Activated CD8-positive, alpha-beta T cell treated with anti-CD3 and anti-CD28 coated beads for 36 hours (primary cell): Measurements from ENCODE around the gene UBE2H. TPM values are rescaled to one million over a fixed set of nuclear protein-coding genes. Genes with fewer than 3 reads are reported as not detected.

ENCODE experiments used
- ATAC-seq: fragments of 200-7000 bp; cut with Tn5 transposase; one replicate; pipeline ENCODE4 v1.10.0; 2021; ENCODE audit warnings: mild to moderate bottlenecking, moderate library complexity
- CTCF ChIA-PET: fragments of 350-600 bp; sonication (Branson Sonifier 250); formaldehyde crosslinking; loops from one replicate; lab custom pipeline; 2021; ENCODE audit warnings: antibody characterized with exemption; lab: Charles Lee
- POLR2A ChIA-PET: fragments of 350-600 bp; sonication (Branson Sonifier 250); formaldehyde crosslinking; loops from one replicate; lab custom pipeline; 2021; ENCODE audit warnings: antibody characterized with exemption; lab: Charles Lee
- DNase-seq: peaks from one replicate; pipeline ENCODE4 v3.0.0-alpha.2; 2020
- H3K27ac Mint-ChIP-seq: one replicate; pipeline ENCODE4 v1.8.0; 2021; ENCODE audit warnings: mild to moderate bottlenecking, mixed read lengths
- H3K27me3 Mint-ChIP-seq: one replicate; pipeline ENCODE4 v1.8.0; 2021; ENCODE audit warnings: mixed read lengths
- H3K36me3 Mint-ChIP-seq: one replicate; pipeline ENCODE4 v1.8.0; 2021; ENCODE audit warnings: low read depth, mixed read lengths
- H3K4me1 Mint-ChIP-seq: one replicate; pipeline ENCODE4 v1.8.0; 2021; ENCODE audit warnings: low read depth, mixed read lengths
- H3K4me3 Mint-ChIP-seq: one replicate; pipeline ENCODE4 v1.8.0; 2021; ENCODE audit warnings: mild to moderate bottlenecking, moderate library complexity, mixed read lengths
- H3K9me3 Mint-ChIP-seq: one replicate; pipeline ENCODE4 v1.8.0; 2021; ENCODE audit warnings: mixed read lengths
- intact Hi-C: fragments of 100-400 bp; cut with micrococcal nuclease; formaldehyde crosslinking; loops from one replicate; pipeline ENCODE4 v1.10.0; 2022
- total RNA-seq, 2 experiments: library from RNA; stranded (reverse); gene quantifications; one replicate each; pipeline ENCODE4 v1.2.3, GENCODE V29; 2021
- TF ChIP-seq, protein P1 (sequence below): fragments of 200-600 bp; IDR thresholded peaks from one replicate; pipeline ENCODE4 v1.8.0; 2022; ENCODE audit warnings: antibody characterized with exemption, mild to moderate bottlenecking

UBE2H gene
- total RNA-seq, 2 experiments from 2014 or later = 22.4 to 22.6 TPM

DNA sequence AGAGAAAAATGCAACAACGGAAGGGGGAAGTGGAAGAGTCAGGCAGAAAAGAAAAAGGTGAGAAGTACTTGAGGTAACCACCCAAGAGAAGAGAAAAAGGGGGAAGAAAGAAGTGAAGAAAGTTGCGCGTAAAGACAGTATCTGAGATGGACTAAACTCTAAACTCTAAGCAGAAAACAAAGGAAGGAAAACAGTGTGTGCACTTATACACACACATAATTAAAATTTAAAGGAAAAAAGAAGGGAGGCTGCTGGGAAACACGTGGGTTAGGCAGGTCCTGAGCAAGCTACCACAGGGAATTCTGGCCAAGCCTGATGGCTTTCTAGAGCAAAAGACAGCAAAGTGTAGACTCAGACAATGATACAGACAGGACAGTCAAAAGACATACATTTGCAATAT lies 78.0 kb downstream of the UBE2H start:
- Mint-ChIP-seq H3K27ac (no peak overlapping the region), H3K36me3 (peaks cover 27% of the 10 kb centered on the region), H3K27me3 (no peaks in the 10 kb centered on the region), H3K9me3 (no peaks in the 10 kb centered on the region), H3K4me3 (no peak overlapping the region), H3K4me1 (peaks cover 39% of the 10 kb centered on the region)
- TF ChIP-seq, protein P1, sequence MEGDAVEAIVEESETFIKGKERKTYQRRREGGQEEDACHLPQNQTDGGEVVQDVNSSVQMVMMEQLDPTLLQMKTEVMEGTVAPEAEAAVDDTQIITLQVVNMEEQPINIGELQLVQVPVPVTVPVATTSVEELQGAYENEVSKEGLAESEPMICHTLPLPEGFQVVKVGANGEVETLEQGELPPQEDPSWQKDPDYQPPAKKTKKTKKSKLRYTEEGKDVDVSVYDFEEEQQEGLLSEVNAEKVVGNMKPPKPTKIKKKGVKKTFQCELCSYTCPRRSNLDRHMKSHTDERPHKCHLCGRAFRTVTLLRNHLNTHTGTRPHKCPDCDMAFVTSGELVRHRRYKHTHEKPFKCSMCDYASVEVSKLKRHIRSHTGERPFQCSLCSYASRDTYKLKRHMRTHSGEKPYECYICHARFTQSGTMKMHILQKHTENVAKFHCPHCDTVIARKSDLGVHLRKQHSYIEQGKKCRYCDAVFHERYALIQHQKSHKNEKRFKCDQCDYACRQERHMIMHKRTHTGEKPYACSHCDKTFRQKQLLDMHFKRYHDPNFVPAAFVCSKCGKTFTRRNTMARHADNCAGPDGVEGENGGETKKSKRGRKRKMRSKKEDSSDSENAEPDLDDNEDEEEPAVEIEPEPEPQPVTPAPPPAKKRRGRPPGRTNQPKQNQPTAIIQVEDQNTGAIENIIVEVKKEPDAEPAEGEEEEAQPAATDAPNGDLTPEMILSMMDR = no peak
- DNase-seq (no peak), ATAC-seq (no peak)
- ChIA-PET CTCF (interaction anchor here (1.3 to 3.7 kb wide), 4 partner anchors 12 to 136 kb away, joined by 3 to 15 read pairs (median 8); no protein-coding TSS in a partner anchor), POLR2A (no interaction called here)
- intact Hi-C loops = no loop called here

DNA sequence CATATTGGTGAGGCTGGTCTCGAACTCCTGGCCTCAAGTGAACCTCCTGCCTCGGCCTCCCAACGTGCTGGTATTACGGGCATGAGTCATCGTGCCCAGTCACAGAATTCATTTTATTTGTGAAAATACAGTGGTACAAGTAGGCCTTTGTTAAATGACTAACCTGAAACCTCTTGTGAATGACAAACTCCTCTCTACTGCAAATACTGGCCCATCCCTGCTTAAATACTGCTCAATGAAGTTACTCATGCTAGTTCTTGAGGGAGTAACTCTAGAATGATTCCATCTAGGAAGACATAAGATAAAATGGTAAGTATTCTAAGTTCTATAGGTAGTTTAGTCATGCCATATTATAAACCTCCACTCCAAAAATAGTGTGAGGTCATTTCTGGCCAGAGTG lies 80.7 kb downstream of the UBE2H start:
- POLR2A ChIA-PET = no interaction called here
- H3K9me3 Mint-ChIP-seq = no peaks in the 10 kb centered on the region
- H3K36me3 Mint-ChIP-seq = peaks cover 18% of the 10 kb centered on the region
- no peaks in the 10 kb centered on the region for H3K27me3 Mint-ChIP-seq
- H3K27ac Mint-ChIP-seq = no peak overlapping the region
- peaks cover 20% of the 10 kb centered on the region for H3K4me1 Mint-ChIP-seq
- intact Hi-C loops = no loop called here
- no peak overlapping the region for H3K4me3 Mint-ChIP-seq
- TF ChIP-seq, protein P1 = no peak
- DNase-seq (peak; percentile 22), ATAC-seq (no peak)
- CTCF ChIA-PET = no interaction called here

DNA sequence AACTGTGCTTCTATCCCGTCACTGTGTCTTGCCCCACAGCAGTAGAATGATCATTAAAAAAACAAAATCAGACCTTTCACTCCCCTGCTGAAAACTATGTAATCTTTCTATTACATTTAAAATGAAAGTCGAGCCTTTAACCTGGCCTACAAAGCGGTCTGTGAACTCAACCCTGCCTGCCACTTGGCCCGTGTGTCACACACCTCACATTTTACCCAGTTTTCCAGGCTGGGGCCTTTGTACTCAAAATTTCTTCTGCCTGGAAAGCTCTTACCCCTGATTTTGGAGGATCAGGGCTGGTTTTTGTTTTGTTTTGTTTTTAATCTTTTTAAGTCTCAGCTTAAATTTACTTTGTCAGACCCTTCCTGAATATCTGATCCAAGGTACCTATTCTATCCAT lies 82.1 kb downstream of the UBE2H start:
- ChIA-PET POLR2A (no interaction called here), CTCF (interaction anchor here (1.2 to 2.5 kb wide), 2 partner anchors 19 to 45 kb away, joined by 3 to 5 read pairs; no protein-coding TSS in a partner anchor)
- TF ChIP-seq, protein P1 = no peak
- Mint-ChIP-seq H3K36me3 (peaks cover 16% of the 10 kb centered on the region), H3K27ac (no peak overlapping the region), H3K4me1 (peaks cover 12% of the 10 kb centered on the region), H3K4me3 (no peak overlapping the region), H3K9me3 (no peaks in the 10 kb centered on the region), H3K27me3 (no peaks in the 10 kb centered on the region)
- DNase-seq = no peak
- intact Hi-C loops = no loop called here
- no peak for ATAC-seq

DNA sequence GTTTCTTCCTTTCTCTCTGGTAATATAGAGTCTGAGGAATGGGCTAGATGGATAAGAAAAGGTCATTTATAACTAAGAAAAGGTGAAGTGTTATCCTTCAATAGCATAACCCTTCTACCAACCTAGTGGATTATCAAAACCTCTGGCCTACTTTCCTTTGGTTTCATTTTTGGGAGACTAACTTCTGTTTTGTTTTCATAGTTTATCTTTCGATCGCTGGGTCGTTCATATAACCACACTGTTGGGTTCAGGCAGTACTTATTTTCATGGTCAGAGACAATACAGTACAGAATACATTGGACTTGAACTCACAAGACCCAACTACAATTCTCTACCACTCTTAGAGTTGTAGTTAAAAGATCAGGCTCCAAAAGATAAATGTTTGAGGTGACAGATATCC lies 86.5 kb downstream of the UBE2H start:
- Mint-ChIP-seq H3K36me3 (peaks cover 9% of the 10 kb centered on the region), H3K27ac (no peak overlapping the region), H3K27me3 (no peaks in the 10 kb centered on the region), H3K4me3 (no peak overlapping the region), H3K9me3 (no peaks in the 10 kb centered on the region), H3K4me1 (peaks cover 30% of the 10 kb centered on the region)
- ChIA-PET CTCF (interaction anchor here (1.2 kb wide), 1 partner anchor 15 kb away, joined by 3 read pairs; no protein-coding TSS in a partner anchor), POLR2A (no interaction called here)
- DNase-seq (no peak), ATAC-seq (no peak)
- TF ChIP-seq, protein P1 = no peak
- intact Hi-C loops = no loop called here

- Mint-ChIP-seq H3K36me3 (peaks cover 6% of the 10 kb centered on the region), H3K27ac (no peak overlapping the region), H3K4me3 (no peak overlapping the region), H3K4me1 (peaks cover 30% of the 10 kb centered on the region), H3K9me3 (no peaks in the 10 kb centered on the region), H3K27me3 (no peaks in the 10 kb centered on the region)
- POLR2A ChIA-PET = no interaction called here
- CTCF ChIA-PET = interaction anchor here (1.2 to 1.9 kb wide), 2 partner anchors 9 to 15 kb away, joined by 3 to 4 read pairs; no protein-coding TSS in a partner anchor
- intact Hi-C loops = no loop called here
- no peak for ATAC-seq
- DNase-seq = no peak
- TF ChIP-seq, protein P1 = no peak
These were observed 86.9 kb downstream of the UBE2H start for GRCh38 chr7:129865925-129866201.
